ENCODE measurements around the gene RMND1. TPM values are rescaled to one million over a fixed set of nuclear protein-coding genes. Genes with fewer than 3 reads are reported as not detected.

RMND1 gene
- total RNA-seq, 1 donor from 2014 or later: 14.9 TPM

DNA sequence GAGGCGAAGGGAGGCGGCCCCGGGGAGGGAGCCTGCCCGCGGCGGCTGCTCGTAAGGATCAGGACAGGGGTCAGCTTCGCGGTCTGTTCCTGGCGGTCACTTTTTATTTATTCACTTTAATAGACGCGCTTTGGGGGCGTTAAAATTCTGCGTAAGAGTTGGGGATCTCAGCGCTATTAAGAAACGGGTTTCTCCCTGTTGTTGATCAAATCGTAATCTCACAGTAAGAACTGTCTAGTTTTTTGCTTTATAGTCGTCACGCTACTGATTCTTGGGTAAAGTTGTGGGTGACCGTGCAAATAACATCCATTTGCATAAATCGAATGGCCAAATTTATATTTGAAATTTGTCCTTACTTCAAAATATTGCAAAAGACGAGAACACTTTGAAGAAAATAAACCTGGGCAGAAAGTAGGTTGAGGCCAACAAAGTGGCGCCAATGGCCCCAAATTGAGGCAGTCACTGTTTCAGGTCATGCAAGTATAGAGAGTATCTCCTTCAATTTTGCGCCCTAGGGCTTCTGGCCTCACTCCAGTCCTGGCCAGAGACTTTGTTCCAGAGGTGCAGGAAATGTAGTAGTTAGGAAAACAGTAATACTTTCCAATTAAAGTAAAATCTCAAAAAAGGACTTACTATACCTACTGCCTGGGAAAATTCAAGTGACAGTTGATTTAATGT, 963 bp upstream of the RMND1 start:
- intact Hi-C loops (cut with micrococcal nuclease): loop anchor here (1.0 to 10.0 kb wide), 9 partner anchors 22 to 1549 kb away; partner anchors contain the start of genes FBXO5 and MTRF1L

DNA sequence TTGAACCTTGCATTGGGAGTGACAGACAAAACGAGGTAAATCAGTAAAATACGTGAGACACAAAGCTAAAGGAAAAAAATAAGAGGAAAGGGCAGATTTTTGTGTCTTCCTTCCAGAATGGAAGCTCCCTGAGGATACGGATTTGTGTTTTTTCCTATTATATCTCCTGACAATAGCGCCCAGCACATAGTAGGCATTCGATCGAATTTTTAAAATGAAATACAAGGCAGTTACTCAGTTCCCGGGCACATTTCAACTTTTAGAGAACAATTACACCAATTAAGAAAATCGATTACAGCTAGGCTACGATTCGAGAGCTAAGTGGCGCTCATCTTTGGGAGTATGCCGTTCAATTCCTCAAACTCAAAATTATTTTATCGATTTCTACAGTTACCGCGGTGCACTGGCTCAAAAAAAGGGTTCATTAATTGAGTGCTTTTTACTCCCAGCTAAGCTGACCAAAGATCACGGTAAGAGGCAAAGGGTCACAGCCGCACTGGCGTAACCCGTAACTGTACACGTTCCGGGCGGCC, 443 bp downstream of the RMND1 start:
- intact Hi-C loops (cut with micrococcal nuclease): loop anchor here (5.0 to 10.0 kb wide), 2 partner anchors 167 to 721 kb away; no protein-coding TSS in a partner anchor

DNA sequence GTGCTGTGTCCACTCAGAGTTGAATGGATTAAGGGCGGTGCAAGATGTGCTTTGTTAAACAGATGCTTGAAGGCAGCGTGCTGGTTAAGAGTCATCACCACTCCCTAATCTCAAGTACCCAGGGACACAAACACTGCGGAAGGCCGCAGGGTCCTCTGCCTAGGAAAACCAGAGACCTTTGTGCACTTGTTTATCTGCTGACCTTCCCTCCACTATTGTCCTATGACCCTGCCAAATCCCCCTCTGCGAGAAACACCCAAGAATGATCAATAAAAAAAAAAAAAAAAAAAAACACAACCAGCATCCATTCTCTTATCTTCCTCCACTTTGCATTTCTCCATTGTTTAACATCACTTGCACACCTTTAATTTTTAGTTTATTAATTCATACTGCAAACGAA, 998 bp downstream of the RMND1 start:
- intact Hi-C loops (cut with micrococcal nuclease): loop anchor here (5.0 to 10.0 kb wide), 2 partner anchors 166 to 721 kb away; no protein-coding TSS in a partner anchor

DNA sequence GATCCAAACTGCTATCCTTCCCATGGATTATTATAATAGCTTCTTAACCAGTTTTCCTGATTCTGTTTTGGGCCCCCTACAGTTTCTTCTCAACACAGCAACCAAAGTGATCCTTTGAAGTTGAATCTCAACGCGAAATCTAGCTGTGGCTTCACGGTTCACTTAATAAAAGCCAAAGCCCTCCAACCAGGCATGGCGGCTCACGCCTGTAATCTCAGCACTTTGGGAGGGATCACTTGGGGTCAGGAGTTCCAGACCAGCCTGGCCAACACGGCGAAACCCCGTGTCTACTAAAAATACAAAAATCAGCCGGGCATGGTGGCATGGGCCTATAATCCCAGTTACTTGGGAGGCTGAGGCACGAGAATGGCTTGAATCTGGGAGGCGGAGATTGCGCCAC, 3.3 kb downstream of the RMND1 start:
- intact Hi-C loops (cut with micrococcal nuclease): loop anchor here (10.0 kb wide), 1 partner anchor 676 kb away; no protein-coding TSS in a partner anchor

DNA sequence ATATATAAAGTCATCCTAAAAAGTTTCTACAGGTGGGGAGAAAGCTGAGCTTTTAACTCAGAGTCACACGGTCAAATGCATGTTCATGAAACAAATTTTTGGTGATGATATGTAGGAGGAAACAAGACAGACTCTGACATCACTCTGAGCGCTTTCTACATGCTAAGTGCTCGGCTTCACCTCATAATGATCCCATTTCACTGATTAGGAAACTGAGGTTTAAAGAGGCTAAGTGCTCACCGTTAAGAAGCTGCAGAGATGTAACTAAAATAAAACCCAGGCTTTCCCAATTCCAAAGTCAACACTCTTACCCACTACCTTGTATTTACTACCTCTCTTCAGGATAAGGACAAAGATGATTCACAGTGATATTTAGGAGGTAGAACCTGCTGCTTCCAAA, 4.7 kb downstream of the RMND1 start:
- intact Hi-C loops (cut with micrococcal nuclease): loop anchor here (10.0 kb wide), 1 partner anchor 678 kb away; no protein-coding TSS in a partner anchor

DNA sequence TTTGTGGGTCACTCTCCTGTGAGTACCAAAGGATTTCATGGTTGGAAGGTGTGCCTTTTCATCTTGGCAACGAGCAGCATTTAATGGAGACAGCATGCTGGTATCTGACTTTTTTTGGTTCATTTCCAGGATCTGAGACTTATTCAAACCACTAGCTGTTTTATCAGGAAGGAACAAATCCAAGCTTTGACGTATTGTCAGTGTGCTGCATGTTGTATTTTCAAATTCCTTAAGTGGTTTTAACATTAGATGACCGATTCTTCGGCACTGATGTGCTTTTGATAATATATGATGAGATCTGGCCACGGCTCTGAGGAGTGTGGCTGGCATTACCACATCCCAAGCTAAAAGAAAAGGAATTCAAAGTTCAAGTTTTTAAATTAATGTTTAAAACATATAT, 6.4 kb downstream of the RMND1 start:
- intact Hi-C loops (cut with micrococcal nuclease): loop anchor here (10.0 kb wide), 1 partner anchor 679 kb away; no protein-coding TSS in a partner anchor

DNA sequence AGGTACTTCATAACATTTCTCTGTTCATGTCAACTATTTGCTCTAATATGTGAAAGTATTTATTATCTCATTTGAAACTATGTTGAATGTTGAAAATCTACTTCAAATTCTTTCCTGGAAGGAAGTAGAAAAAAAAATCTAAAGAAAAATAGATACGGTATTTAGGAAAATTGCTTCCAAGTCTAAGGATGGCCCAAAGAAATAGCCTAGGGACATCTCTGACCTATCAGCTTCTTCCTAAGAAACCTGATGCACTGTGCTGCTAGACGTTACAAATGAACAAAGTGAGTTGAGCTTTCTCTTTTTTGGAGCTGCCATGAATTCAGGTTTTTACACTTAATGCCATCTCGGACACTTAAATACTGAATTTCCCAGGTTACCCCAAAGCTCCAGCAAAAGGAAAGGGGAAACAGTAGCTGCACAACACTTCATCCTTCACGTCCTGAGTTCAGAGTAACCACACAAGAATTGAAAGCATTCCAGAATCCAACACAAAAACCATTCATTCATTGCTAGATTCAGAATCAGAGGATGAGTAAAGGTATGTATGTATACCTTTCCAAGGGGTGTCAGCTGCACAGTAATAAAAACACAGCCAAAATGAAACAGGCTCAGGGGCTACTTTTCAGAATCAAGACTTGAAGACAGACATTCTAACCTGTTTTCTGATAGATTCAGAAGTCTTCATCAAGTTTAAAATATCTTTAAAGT, 7.9 kb downstream of the RMND1 start:
- intact Hi-C loops (cut with micrococcal nuclease): loop anchor here (10.0 kb wide), 1 partner anchor 681 kb away; no protein-coding TSS in a partner anchor

DNA sequence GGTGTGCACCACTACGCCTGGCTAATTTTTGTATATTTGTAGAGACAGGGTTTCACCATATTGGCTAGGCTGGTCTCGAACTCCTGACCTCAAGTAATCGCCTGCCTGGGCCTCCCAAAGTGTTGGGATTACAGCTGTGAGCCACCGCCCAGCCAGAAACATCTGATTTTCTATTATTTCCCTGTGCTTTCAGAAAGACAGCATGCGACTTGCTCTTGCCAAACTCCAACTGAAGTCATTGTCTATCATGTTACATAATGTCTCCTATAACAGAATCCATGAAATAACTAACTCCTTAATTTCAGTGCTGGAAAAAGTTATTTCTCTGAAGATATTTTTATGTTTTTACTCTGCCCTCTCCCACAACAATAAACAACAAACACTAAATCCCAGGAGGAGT, 8.5 kb downstream of the RMND1 start:
- intact Hi-C loops (cut with micrococcal nuclease): loop anchor here (10.0 kb wide), 1 partner anchor 681 kb away; no protein-coding TSS in a partner anchor

DNA sequence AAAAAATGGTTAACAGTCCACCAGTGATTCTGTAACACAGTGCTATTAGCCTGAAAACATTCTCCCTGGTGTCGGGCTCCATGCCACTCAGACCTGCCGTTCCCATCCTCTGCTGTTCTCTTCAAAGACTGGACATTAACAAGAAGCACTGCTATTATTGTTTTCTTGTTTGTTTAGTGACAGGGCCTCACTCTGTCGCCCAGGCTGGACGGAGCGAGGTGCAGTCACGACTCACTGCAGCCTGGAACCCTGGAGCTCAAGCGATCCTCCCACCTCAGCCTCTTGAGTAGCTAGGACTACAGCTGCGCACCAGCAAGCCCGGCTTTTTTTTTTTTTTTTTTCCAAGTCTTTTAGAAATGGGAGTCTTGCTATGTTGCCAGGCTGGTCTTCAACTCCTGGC, 9.6 kb downstream of the RMND1 start:
- intact Hi-C loops (cut with micrococcal nuclease): loop anchor here (10.0 kb wide), 1 partner anchor 682 kb away; no protein-coding TSS in a partner anchor

DNA sequence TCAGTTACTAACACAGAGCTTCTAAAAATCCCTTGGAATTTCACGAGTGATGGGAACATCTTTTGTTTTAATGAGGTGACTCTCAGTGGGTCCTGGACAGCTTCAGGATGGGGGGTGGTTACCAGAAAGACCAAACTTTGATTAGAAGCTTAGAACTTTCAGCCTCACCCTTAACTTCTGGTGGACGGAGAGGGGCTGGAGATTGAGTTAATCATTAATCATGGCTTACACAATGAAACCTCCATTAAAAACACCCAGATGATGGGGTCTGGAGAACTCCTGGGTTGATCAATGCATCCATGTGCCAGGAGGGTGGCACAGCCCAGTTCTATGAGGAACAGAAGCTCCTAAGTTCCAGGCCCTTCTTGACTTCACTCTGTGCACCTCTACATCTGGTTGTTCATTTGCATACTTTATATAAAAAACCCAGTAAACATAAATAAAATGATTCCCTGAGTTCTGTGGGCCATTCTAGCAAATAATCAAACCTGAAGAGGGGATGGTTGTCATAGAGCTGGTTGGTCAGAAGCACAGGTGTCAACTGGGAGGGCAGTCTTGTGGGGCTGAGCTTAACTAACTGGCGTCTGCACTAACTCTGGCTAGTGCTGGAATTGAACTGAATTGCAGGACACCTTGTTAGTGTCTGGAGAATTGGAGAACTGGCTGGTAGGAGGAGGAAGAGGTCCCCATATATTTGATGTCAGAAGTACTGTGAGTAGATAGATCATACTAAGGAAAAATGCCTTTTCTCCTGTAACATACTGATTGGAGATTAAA, 10.3 kb downstream of the RMND1 start:
- intact Hi-C loops (cut with micrococcal nuclease): loop anchor here (1.0 to 10.0 kb wide), 2 partner anchors 35 to 683 kb away; no protein-coding TSS in a partner anchor

DNA sequence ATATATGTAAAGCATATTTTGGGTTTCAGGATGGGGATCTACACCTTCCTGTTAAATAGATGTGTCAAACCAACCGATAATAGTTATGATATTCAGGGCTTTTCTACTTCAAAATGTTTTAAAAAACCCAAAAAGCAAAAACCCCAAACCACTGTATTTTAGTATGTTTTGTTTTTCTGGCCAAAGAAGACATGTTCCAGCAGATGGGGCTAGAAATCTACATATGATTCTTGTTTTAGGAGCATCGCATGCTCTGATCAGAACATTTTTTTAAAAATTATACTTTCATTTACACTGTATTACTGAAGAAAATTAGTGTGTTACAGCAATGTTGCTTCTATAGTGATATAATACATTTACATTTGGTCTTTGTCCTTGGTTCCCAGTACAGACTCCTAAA, 11.0 kb downstream of the RMND1 start:
- intact Hi-C loops (cut with micrococcal nuclease): loop anchor here (1.0 to 10.0 kb wide), 2 partner anchors 35 to 684 kb away; no protein-coding TSS in a partner anchor

DNA sequence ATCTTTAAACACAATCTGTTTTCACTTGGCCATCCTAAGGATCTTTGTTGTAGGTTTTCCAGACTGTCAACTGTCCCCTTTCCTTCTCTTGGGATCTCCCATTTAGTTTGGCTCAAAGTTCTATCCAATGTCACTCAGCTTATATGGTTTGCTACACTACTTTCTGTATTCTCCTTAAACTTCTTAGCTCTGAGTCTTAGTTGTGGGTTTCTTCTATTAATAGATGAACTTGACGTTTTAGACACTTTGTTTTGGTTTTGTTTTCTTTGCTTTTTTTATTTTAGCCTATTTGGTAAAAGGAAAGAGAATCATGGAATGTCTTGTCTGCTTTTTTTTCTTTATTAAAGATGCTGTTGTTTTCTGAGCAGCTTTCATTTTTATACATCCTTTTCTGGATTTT, 11.4 kb downstream of the RMND1 start:
- intact Hi-C loops (cut with micrococcal nuclease): loop anchor here (10.0 kb wide), 1 partner anchor 684 kb away; no protein-coding TSS in a partner anchor

DNA sequence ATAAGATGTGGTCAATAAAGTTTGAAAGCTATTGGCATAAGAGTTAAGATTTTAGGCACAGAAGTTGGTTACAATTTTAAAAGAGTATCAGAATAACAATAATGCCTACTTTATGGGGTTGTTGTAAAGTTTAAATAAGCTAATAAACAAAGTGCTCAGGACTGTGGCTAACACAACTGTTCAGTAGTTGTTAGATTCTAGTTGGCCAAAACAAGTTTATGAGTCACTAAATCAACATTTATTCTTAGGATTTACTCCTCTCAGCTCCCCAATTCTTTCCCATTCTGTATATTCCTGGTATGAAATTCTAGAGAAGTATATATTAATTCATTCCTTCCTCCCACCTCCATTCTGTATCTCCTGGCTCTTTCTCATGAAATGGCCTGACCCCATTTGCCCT, 14.5 kb downstream of the RMND1 start:
- intact Hi-C loops (cut with micrococcal nuclease): no loop called here

DNA sequence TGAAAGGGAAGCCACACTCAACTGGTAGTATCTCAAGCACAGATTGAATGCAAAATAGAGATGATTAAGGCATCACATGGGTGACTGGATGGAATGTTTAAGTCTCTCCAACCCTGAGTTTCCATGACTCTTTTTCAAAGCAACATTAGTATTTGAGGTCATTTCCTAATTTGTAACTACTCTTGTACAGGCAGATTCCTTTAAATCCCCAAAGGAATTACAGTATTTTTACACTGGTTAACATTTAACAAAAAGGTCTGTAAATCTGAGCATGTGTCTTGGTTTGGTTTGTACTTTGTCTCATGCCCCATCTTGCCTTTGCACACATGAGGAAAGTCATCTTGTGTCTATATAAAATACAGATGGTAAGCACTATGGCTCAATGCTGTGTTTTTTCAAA, 15.1 kb downstream of the RMND1 start:
- intact Hi-C loops (cut with micrococcal nuclease): no loop called here

DNA sequence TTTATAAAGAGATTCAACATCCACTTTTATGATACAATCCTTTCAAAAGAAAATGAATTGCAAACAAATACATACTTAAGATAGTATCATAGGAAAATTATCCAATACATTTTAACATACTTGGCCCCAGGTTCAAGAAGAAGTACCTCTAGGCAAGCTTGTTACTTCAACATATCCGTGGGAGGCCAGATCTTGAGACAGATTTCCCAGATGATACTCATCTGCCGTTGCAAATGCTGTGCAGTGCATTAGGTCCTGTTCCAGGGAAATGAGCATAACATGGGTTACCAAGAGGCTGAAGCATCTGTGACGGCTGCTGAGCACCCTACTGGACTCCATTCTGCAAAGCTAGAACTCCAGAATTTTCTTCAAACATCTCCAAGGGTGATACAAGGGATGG, 15.6 kb downstream of the RMND1 start:
- intact Hi-C loops (cut with micrococcal nuclease): no loop called here

DNA sequence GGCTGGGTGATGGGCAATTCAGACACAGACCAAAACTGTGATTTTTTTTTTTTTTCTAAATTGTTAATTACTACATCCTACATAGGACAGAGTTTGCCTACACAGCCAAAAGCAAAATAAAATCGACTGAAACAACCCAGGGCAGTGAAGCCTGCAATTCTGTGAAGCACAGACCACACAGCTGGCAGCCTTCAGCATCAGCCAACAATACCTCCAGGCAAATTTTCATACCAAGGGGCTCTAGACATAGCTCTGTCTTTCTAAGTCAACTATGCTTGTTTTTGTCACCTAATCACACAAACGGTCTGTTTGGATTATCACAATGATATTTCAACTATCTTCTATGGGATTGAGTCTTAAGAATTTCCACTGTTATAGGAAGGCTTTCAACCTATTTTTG, 17.6 kb downstream of the RMND1 start:
- intact Hi-C loops (cut with micrococcal nuclease): no loop called here

DNA sequence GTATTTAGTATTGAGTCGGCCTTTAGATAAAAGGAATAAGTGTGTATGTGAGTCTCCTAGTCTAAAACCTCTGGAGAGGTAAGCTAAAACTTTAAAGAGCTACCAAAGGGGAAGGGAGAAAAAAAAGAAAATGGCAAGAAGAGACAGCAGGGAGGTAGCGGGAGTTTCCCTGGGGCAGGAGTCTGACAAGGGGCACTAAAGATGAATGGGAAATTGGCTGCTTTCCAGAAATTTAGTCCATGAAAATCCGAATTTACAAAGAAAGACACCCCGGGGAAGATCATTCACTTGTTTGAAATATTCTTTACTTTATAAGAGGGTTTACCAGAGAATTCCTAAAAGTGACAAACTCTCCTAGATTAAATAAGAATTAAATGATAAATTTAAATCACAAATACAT, 19.3 kb downstream of the RMND1 start:
- intact Hi-C loops (cut with micrococcal nuclease): no loop called here

DNA sequence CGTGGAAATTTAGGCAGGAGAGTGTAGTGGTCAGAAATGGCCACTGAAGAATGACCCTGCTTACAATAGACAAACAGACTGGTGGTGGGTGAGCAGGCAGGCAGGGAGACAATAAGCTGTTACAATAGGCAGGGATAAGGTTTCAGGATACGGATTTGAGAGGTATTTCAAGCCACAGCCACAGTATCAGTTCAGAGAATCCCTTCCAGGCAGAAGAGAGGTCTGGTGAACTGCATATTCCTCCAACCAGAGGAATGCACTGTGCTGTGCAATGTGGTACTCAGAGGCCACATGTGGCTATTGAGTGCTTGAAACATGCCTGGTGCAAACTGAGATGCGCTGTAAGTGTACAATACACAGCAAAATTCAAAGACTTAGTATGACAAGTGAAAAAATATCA, 20.6 kb downstream of the RMND1 start:
- intact Hi-C loops (cut with micrococcal nuclease): no loop called here

DNA sequence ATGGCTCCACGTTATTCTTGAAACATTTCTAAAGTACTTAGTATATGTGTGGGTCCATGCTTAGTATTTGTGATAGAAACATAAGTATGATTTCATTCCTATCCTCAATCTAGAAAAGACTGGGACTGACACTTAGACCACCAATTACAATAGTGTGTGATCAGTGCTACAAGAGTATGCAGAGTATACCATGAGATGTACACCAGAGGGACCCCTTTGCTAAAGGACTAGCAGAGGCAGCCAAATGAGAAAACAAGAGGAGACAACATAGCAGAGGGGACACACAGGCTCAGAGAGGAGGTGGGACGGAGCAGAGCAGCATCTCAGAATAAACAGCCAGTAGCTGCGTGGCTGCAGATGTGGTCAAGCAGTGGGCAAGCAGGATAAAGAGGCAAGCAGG, 21.0 kb downstream of the RMND1 start:
- intact Hi-C loops (cut with micrococcal nuclease): no loop called here

DNA sequence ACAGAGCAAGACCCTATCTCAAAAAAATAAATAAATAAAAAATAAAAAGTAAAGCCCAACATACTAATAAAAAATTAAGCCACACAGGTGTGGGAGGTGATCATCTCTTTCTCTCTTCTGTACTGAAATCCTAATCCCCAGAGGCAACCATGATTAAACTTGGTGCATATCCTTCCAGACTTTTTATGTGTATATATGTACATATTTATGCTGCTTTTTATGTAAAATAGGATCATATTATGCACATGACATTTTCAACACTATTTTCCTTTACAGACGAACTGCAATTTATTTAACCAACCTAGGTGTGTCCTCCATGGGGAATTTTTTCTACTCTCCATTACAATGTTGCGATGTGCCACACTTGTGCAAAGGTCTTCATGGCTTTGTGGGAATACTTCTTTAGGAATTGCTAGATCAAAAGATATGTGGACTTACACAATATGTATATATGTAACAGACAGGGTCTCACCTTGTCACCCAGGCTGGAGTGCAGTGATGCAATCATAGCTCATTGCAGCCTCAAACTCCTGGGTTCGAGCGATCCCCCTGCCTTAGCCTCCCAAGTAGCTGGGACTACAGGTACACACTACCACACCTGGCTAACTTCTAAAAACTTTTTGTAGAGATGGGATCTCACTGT, 23.7 kb downstream of the RMND1 start:
- intact Hi-C loops (cut with micrococcal nuclease): no loop called here

DNA sequence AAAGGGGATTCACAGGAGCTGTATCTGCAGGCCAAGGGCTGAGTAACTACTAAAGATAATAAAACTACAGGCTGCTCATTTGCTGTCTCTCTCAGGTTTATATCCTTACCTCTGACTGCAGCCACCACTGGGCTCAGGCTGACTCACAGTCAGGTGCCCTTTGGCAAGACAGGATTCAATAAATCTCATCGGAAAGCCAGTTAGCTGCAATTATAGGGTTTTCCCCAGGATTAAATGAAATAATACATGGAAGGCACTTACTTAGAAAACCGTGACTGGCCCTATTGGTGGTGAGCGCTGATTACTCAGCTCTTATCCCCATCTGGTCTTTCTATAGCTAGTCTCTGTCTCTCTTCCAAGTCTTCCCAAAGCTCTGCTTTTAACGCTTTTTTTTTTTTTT, 26.4 kb downstream of the RMND1 start:
- intact Hi-C loops (cut with micrococcal nuclease): no loop called here
